Tibial nerve (tissue), 4 donors: Measurements from ENCODE around the gene SIGLEC7. TPM values are rescaled to one million over a fixed set of nuclear protein-coding genes. Genes with fewer than 3 reads are reported as not detected.

Source experiments
- DNase-seq, 2 donors: peaks; one replicate each; pipeline ENCODE4 v3.0.0-alpha.2; 2019; ENCODE audit warnings: low spot score in 2 of 2
- H3K27ac ChIP-seq, 4 donors: fragments of 200-600 bp; sonication (generic) in 3 of 4; one replicate each; pipeline ENCODE4 v1.5.1; 2017 to 2019; ENCODE audit warnings: mild to moderate bottlenecking in 1 of 4
- H3K27me3 ChIP-seq, 2 donors: fragments of 200-600 bp; sonication (generic) in 1 of 2; one replicate each; pipeline versions ENCODE4 v1.5.1 to v1.6.0; 2017 to 2019
- H3K36me3 ChIP-seq, 3 donors: fragments of 200-600 bp; sonication (generic); one replicate each; pipeline ENCODE4 v1.5.1; 2018 to 2019
- H3K4me1 ChIP-seq, 4 donors: fragments of 200-600 bp; sonication (generic) in 3 of 4; one replicate each; pipeline ENCODE4 v1.5.1; 2017 to 2019
- H3K4me3 ChIP-seq, 4 donors: fragments of 200-600 bp; sonication (generic) in 3 of 4; one replicate each; pipeline ENCODE4 v1.5.1; 2017 to 2019; ENCODE audit warnings: mild to moderate bottlenecking in 1 of 4, moderate library complexity in 1 of 4
- H3K9me3 ChIP-seq, 4 donors: fragments of 200-600 bp; sonication (generic) in 3 of 4; one replicate each; pipeline ENCODE4 v1.5.1; 2017 to 2019
- CTCF ChIP-seq, 5 experiments: fragments of 200-600 bp in 3 of 5; fragments of 450-650 bp in 2 of 5; sonication (generic) in 3 of 5; IDR thresholded peaks; one replicate each; pipeline ENCODE4 v1.5.1; 2016 to 2019; ENCODE audit warnings: antibody characterized with exemption in 5 of 5, mild to moderate bottlenecking in 3 of 5, moderate library complexity in 2 of 5
- EP300 ChIP-seq, 2 donors: sonication (generic); formaldehyde crosslinking; IDR thresholded peaks; one replicate each; pipeline ENCODE4 v1.6.1; 2017; ENCODE audit warnings: antibody characterized with exemption in 2 of 2, mild to moderate bottlenecking in 1 of 2
- POLR2A ChIP-seq, 2 donors: fragments of 450-650 bp; IDR thresholded peaks; one replicate each; pipeline ENCODE4 v1.6.1; 2017; ENCODE audit warnings: antibody characterized with exemption in 2 of 2, mild to moderate bottlenecking in 2 of 2, moderate library complexity in 2 of 2
- WGBS, 2 donors: methylation state at CpG; one replicate each; pipeline ENCODE4 v1.1.5; 2018; 5-methylcytosine and 5-hydroxymethylcytosine counted together
- total RNA-seq, 4 donors: library from RNA; depleted of rRNA; stranded (reverse); fragments of >200 nt; gene quantifications; one replicate each; pipeline ENCODE4 v1.1.0, GENCODE V29; 2016

SIGLEC7 gene
- total RNA-seq, 4 donors from 2014 or later: 0.42 to 7.5 (median 1.1) TPM

- Histone ChIP-seq H3K36me3 (no peaks in the 10 kb centered on the region), H3K4me1 (no peaks in the 10 kb centered on the region), H3K27me3 (peaks cover 0 to 9% of the 10 kb centered on the region in 2 donors), H3K9me3 (no peaks in the 10 kb centered on the region), H3K4me3 (no peak overlapping the region), H3K27ac (no peak overlapping the region)
- TF ChIP-seq EP300 (IDR thresholded peaks at IDR 0.05): no peak
- no peak for TF ChIP-seq POLR2A (IDR thresholded peaks at IDR 0.05)
- TF ChIP-seq CTCF (IDR thresholded peaks at IDR 0.05): no peak
- DNase-seq: no peak
- 74 to 82% methylated on average over 6 of the region's 6 CpGs for WGBS, 2 donors
Observed at GRCh38 chr19:51116736-51117286, 25.3 kb upstream of the SIGLEC7 start.

DNA sequence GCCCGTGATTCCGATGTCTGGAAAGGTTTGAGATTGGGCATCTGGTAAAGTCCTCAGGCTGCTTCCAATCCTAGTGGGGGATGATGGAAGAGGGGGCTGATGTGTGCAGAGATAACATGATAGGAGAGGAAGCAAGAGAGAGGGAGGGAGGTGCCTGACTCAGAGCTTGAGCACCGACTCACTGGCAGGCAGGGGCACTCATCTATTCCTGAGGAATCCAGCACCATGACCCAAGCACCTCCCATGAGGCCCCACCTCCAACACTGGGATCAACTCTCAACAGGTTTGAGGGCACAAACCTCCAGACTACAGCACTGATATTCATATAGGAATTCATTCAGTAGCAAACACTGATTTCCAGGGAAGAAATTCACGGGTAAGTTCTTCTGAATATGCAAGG is 23.0 kb upstream of the SIGLEC7 start:
- DNase-seq: no peak
- Histone ChIP-seq H3K27me3 (peaks cover 0 to 9% of the 10 kb centered on the region in 2 donors), H3K4me3 (no peak overlapping the region), H3K9me3 (no peaks in the 10 kb centered on the region), H3K4me1 (no peaks in the 10 kb centered on the region), H3K27ac (no peak overlapping the region), H3K36me3 (no peaks in the 10 kb centered on the region)
- TF ChIP-seq EP300 (IDR thresholded peaks at IDR 0.05) (no peak), POLR2A (IDR thresholded peaks at IDR 0.05) (no peak), CTCF (IDR thresholded peaks at IDR 0.05) (no peak)
- WGBS, 2 donors: 48% methylated on average over 4 of the region's 4 CpGs

DNA sequence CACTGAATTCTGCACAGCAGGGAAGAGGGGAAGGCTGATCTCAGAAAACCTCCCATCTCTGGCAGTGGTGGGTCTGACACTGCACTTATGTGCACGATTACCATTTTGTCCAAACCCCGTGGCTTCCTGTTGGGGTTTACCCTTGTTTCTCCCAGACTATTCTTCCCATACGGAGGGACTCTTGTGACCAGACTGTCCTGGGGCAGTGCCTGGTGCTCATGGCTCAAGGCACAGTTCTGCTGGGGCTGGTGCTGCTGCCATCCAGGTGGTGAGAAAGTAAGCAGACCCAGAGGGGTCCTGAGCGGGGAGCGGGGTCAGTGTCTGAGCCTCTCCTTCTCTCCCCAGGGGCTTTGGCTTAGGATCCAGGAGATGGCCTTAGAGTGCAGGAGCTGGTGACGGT is 22.5 kb upstream of the SIGLEC7 start:
- no peaks in the 10 kb centered on the region for H3K36me3 ChIP-seq
- no peaks in the 10 kb centered on the region for H3K9me3 ChIP-seq
- no peak for DNase-seq
- TF ChIP-seq POLR2A (IDR thresholded peaks at IDR 0.05) (no peak), CTCF (IDR thresholded peaks at IDR 0.05) (no peak), EP300 (IDR thresholded peaks at IDR 0.05) (no peak)
- no peaks in the 10 kb centered on the region for H3K4me1 ChIP-seq
- no peak overlapping the region for H3K4me3 ChIP-seq
- peaks cover 0 to 9% of the 10 kb centered on the region in 2 donors for H3K27me3 ChIP-seq
- 63 to 68% methylated on average over 6 of the region's 6 CpGs for WGBS, 2 donors
- no peak overlapping the region for H3K27ac ChIP-seq

GRCh38 chr19:51120160-51120559 is 21.9 kb upstream of the SIGLEC7 start:
- WGBS, 2 donors: 80 to 87% methylated on average over 6 of the region's 6 CpGs
- TF ChIP-seq EP300 (IDR thresholded peaks at IDR 0.05) (no peak), CTCF (IDR thresholded peaks at IDR 0.05) (no peak), POLR2A (IDR thresholded peaks at IDR 0.05) (no peak)
- Histone ChIP-seq H3K27me3 (peaks cover 0 to 9% of the 10 kb centered on the region in 2 donors), H3K4me3 (no peak overlapping the region), H3K4me1 (no peaks in the 10 kb centered on the region), H3K9me3 (no peaks in the 10 kb centered on the region), H3K36me3 (no peaks in the 10 kb centered on the region), H3K27ac (no peak overlapping the region)
- no peak for DNase-seq

GRCh38 chr19:51121257-51121656 is 20.8 kb upstream of the SIGLEC7 start:
- H3K4me3 ChIP-seq: no peak overlapping the region
- no peak overlapping the region for H3K27ac ChIP-seq
- WGBS, 2 donors: 88 to 89% methylated on average over 8 of the region's 8 CpGs
- TF ChIP-seq EP300 (IDR thresholded peaks at IDR 0.05) (no peak), POLR2A (IDR thresholded peaks at IDR 0.05) (no peak), CTCF (IDR thresholded peaks at IDR 0.05) (no peak)
- peaks cover 0 to 9% of the 10 kb centered on the region in 2 donors for H3K27me3 ChIP-seq
- no peak for DNase-seq
- H3K9me3 ChIP-seq: no peaks in the 10 kb centered on the region
- H3K36me3 ChIP-seq: no peaks in the 10 kb centered on the region
- no peaks in the 10 kb centered on the region for H3K4me1 ChIP-seq
